ENCODE measurements around the gene TRPC3.

Gene TRPC3

DNA sequence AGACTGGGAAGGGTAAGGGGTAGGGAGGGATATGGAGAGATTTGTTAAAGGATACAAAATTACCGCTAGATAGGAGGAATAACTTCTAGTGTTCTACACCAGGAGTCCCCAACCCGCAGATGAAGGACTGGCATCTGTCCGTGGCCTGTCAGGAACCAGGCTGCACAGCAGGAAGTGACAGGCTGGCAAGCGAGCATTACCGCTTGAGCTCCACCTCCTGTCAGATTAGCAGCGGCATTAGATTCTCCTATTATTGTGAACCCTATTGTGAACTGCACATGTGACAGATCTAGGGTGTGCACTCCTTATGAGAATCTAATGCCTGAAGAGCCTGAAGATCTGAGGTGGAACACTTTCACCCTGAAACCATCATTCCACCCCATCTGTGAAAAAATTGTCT is 53.7 kb downstream of the TRPC3 start:
- no peak overlapping the region for H3K27ac ChIP-seq
- no peak for TF ChIP-seq ZFX (IDR thresholded peaks at IDR 0.05; ENCODE audit: borderline replicate concordance)
- TF ChIP-seq, protein P1, sequence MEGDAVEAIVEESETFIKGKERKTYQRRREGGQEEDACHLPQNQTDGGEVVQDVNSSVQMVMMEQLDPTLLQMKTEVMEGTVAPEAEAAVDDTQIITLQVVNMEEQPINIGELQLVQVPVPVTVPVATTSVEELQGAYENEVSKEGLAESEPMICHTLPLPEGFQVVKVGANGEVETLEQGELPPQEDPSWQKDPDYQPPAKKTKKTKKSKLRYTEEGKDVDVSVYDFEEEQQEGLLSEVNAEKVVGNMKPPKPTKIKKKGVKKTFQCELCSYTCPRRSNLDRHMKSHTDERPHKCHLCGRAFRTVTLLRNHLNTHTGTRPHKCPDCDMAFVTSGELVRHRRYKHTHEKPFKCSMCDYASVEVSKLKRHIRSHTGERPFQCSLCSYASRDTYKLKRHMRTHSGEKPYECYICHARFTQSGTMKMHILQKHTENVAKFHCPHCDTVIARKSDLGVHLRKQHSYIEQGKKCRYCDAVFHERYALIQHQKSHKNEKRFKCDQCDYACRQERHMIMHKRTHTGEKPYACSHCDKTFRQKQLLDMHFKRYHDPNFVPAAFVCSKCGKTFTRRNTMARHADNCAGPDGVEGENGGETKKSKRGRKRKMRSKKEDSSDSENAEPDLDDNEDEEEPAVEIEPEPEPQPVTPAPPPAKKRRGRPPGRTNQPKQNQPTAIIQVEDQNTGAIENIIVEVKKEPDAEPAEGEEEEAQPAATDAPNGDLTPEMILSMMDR (IDR thresholded peaks at IDR 0.05) = no peak

DNA sequence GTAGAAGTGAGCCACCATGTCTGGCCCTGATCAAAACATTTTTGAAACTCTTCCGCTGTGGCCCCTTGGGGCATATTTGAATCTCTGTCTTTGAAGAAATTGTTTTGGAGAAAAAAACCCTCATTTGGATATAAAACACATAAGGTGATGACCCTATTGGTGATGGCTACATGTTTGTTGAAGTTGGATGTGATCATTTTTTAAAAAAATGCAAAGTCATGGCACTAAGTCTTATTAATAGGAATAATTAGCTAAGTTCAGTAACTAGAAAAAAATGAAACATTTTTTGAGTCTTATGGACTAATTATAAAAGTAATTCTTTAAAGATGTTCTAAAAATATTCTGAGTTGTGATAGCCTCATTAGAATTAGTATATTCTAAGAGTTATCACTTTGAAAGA is 63.7 kb downstream of the TRPC3 start:
- H3K27ac ChIP-seq = no peak overlapping the region

DNA sequence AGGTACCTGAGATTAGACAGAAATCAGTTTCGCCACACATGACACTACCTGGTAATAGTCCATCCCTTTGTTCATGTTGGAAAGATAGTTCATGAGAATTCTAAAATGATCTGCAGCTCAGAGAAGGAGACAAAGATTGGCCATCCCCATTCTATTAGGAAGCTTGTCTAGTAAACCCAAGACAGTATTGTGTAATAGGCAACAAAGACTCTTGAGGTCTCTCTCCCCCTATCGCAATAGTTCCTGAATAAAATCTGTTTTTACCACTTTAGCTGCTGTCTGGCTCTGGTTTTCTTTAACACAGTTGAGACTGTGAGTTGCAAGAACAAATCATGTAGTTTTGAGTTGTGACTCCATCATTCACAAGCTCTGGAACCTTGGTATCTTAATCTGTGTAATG is 66.7 kb downstream of the TRPC3 start:
- H3K27ac ChIP-seq = no peak overlapping the region
- TF ChIP-seq ZFX (IDR thresholded peaks at IDR 0.05; ENCODE audit: borderline replicate concordance) = no peak
- TF ChIP-seq, protein P1 (IDR thresholded peaks at IDR 0.05) = no peak

More for the DNA sequence above, 63.7 kb downstream of the TRPC3 start:
- no peak for TF ChIP-seq ZFX (IDR thresholded peaks at IDR 0.05; ENCODE audit: borderline replicate concordance)
- TF ChIP-seq, protein P1 (IDR thresholded peaks at IDR 0.05) = no peak

DNA sequence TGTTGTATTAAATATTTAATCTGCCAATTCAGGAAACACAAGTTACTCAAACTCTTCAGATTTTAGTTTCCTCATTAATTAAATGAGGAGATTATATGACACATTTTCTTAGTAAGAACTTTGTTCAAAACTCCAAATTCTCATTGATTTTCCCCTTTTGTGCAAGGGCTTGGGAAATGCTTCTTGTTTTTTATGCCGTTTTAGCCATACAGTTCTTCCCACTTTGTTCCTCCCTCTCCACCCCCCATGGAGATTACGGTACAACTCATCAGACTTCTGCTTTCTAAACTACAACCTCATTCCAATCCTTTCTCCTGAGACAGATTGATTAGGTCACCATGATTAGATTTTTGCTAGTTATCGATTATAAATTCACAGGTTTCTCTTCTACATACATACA is 70.7 kb downstream of the TRPC3 start:
- TF ChIP-seq, protein P1 (IDR thresholded peaks at IDR 0.05) = no peak
- no peak for TF ChIP-seq ZFX (IDR thresholded peaks at IDR 0.05; ENCODE audit: borderline replicate concordance)
- no peak overlapping the region for H3K27ac ChIP-seq

DNA sequence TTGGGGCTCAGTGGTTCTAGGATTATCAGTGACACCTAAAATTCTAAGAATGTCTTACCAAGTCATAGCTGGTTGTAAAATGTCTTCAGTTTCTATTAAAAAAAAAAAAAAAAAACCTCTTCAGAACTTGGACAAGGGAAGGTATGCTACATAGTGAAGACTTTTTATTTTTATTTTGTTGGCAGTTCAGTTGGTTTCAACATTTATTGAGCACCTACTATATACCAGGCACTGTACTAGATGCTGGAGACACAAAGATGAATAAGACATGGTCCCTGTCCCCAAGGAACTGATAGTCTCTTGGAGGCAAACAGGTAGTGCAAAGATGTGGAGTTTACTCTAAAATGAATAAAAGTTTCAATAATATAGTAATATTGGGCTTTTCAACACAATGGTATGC is 72.7 kb downstream of the TRPC3 start:
- TF ChIP-seq ZFX (IDR thresholded peaks at IDR 0.05; ENCODE audit: borderline replicate concordance) = no peak
- TF ChIP-seq, protein P1 (IDR thresholded peaks at IDR 0.05) = no peak

DNA sequence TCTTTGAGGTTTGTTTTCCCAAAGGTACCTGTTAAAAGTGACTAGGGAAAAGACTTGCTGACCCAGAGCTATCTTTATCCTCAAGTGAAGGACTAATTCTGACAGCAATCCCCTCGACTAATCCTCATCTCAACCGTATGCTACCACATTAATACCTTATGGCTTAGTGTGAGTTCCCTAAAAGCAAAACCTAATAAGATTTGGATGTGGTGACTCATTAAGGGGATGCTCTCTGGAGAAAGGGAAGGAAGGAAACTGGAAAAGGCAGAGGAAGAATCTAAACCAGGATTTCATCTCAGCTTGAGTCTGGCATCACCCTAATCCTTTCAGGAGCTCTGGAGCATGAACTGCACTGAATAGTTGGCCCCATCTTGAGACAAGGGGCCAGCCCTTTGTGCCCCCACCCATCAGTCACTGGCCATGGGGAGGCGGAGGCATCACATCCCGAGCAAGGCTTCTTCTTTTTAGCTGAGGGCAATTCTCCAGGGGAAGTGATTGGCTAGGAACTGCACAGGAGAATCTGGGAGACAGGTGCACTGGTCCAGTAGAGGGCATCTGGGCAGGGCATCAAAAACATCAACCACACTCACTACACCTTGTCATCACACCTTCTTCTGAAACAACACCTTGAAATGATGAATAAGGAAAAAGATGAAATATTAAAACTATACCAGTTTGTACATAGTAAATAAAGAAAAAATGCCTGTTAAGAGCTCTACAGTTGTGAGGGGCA is 74.7 kb downstream of the TRPC3 start:
- no peak for TF ChIP-seq ZFX (IDR thresholded peaks at IDR 0.05; ENCODE audit: borderline replicate concordance)
- TF ChIP-seq, protein P1 (IDR thresholded peaks at IDR 0.05) = peak; percentile 32; the same call in 1 of the 2 replicates
- no peak overlapping the region for H3K27ac ChIP-seq

More for the DNA sequence above, 72.7 kb downstream of the TRPC3 start:
- H3K27ac ChIP-seq = no peak overlapping the region

DNA sequence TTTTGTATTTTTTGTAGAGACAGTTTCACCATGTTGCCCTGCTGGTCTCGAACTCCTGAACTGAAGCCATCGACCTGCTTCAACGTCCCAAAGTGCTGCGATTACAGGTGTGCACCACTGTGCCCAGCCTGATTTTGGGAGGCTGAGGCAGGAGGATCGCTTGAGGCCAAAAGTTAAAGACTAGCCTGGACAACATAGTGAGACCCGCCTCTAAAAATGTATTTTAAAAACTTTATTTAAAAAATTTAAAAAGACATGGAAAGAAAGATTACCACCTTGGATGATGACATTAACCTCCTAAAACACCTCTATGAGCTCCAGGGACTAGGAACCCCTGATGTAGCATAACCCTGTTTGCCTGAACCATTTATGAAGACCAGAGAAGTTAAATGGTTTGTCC is 75.8 kb downstream of the TRPC3 start:
- no peak for TF ChIP-seq ZFX (IDR thresholded peaks at IDR 0.05; ENCODE audit: borderline replicate concordance)
- TF ChIP-seq, protein P1 (IDR thresholded peaks at IDR 0.05) = no peak

More for the DNA sequence above, 75.8 kb downstream of the TRPC3 start:
- H3K27ac ChIP-seq = no peak overlapping the region
